ENCODE measurements around the gene EIF3A.

The EIF3A gene

DNA sequence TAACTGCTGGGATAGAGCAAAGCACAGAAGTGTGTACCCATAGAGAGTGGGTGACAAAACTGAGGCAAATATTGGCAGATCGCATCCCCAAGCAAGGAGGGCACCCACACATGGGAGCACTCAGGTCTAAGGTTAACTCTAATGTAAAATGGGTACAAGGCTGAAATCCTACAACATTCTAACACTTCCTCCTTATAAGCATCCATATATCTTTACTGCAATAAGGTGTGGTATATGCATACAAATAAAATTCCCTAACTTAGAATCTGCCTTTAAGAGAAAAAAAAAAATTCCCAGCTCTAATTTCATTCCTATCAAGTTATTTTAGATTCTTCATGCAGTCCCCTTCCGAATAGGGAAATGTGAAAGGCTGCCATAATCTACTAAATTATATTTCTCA is 18.7 kb downstream of the EIF3A start:
- Histone ChIP-seq H3K9ac (ENCODE audit: low read length) (no peak overlapping the region), H3K79me1 (ENCODE audit: low read length) (peaks cover 9% of the 10 kb centered on the region), H2AK5ac (ENCODE audit: low read length) (no peak overlapping the region), H4K8ac (ENCODE audit: low read depth, low read length) (no peak overlapping the region), H3K56ac (ENCODE audit: low read length) (no peak overlapping the region), H3K79me2 (ENCODE audit: control insufficient read depth, insufficient read depth, low read length) (peaks cover 33% of the 10 kb centered on the region), H3K18ac (ENCODE audit: low read length) (no peak overlapping the region), H2BK120ac (ENCODE audit: low read depth, low read length) (no peak overlapping the region), H3K4me2 (ENCODE audit: low read length) (no peak overlapping the region), H3K4me1 (ENCODE audit: control insufficient read depth, low read depth, low read length) (no peaks in the 10 kb centered on the region), H3K27me3 (ENCODE audit: insufficient read depth, low read length, poor library complexity) (no peaks in the 10 kb centered on the region), H4K5ac (ENCODE audit: low read length) (no peak overlapping the region), H3K4me3 (ENCODE audit: low read length) (no peak overlapping the region), H3K36me3 (ENCODE audit: control insufficient read depth, insufficient read depth, low read length) (peaks cover 24% of the 10 kb centered on the region), H3K27ac (ENCODE audit: low read depth, low read length) (no peak overlapping the region), H2BK15ac (replicated peaks; ENCODE audit: low read depth) (no peak overlapping the region), H2BK5ac (ENCODE audit: low read length) (no peak overlapping the region), H3K4ac (ENCODE audit: low read depth, low read length) (no peak overlapping the region), H3K23ac (ENCODE audit: low read length) (no peak overlapping the region)
- no peak for DNase-seq
- WGBS (ENCODE audit: extremely low coverage, insufficient coverage, low lambda C conversion rate) = no CpG with 5 or more reads among the region's 2 CpGs

DNA sequence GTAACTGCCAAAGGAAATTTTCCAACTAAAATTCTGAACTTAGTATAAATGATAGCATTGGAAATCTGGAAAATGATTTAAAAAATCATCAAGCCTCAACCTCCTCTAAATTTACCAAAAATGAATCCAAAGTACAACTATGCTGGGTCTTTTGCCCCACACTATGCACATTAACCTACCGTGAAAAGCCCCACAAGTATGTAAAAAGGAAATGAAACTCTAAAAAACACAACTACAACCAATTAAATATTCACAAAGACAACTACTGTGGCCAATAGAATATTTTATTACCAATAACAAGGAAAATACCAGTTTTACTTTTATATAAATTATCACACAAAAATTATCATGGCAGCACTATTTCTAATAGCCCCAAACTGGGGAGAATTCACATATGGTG is 19.3 kb downstream of the EIF3A start:
- no peak overlapping the region for H4K5ac ChIP-seq (ENCODE audit: low read length)
- H3K79me2 ChIP-seq (ENCODE audit: control insufficient read depth, insufficient read depth, low read length) = peaks cover 29% of the 10 kb centered on the region
- WGBS (ENCODE audit: extremely low coverage, insufficient coverage, low lambda C conversion rate) = no CpG with 5 or more reads among the region's 1 CpG
- no peaks in the 10 kb centered on the region for H3K27me3 ChIP-seq (ENCODE audit: insufficient read depth, low read length, poor library complexity)
- peaks cover 9% of the 10 kb centered on the region for H3K79me1 ChIP-seq (ENCODE audit: low read length)
- H2BK15ac ChIP-seq (replicated peaks; ENCODE audit: low read depth) = no peak overlapping the region
- H2BK5ac ChIP-seq (ENCODE audit: low read length) = no peak overlapping the region
- no peak overlapping the region for H3K4ac ChIP-seq (ENCODE audit: low read depth, low read length)
- H3K18ac ChIP-seq (ENCODE audit: low read length) = no peak overlapping the region
- no peak overlapping the region for H4K8ac ChIP-seq (ENCODE audit: low read depth, low read length)
- no peak overlapping the region for H3K23ac ChIP-seq (ENCODE audit: low read length)
- H3K9ac ChIP-seq (ENCODE audit: low read length) = no peak overlapping the region
- no peak for DNase-seq
- H3K36me3 ChIP-seq (ENCODE audit: control insufficient read depth, insufficient read depth, low read length) = peaks cover 23% of the 10 kb centered on the region
- no peak overlapping the region for H3K56ac ChIP-seq (ENCODE audit: low read length)
- H3K4me3 ChIP-seq (ENCODE audit: low read length) = no peak overlapping the region
- no peak overlapping the region for H2AK5ac ChIP-seq (ENCODE audit: low read length)
- H3K4me1 ChIP-seq (ENCODE audit: control insufficient read depth, low read depth, low read length) = no peaks in the 10 kb centered on the region
- no peak overlapping the region for H2BK120ac ChIP-seq (ENCODE audit: low read depth, low read length)
- no peak overlapping the region for H3K4me2 ChIP-seq (ENCODE audit: low read length)
- no peak overlapping the region for H3K27ac ChIP-seq (ENCODE audit: low read depth, low read length)

DNA sequence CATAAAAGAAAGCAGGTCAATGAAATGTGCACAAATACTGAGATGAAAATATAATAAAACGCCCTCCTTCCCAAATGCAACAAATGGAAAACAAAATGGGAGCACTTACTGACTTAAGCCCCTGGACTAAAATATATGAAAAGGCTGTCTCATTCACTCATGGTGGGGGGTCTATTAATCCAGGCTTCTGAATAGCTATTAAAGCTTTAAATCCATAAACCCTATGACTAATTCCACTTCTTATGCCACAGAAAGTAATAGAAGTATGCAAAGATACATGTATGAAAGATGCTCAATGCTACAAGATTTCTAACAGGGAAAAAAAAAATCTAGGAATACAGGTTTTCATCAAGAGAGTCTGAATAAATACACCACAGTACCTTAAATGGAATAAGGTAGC is 20.5 kb downstream of the EIF3A start:
- no CpG with 5 or more reads among the region's 1 CpG for WGBS (ENCODE audit: extremely low coverage, insufficient coverage, low lambda C conversion rate)

DNA sequence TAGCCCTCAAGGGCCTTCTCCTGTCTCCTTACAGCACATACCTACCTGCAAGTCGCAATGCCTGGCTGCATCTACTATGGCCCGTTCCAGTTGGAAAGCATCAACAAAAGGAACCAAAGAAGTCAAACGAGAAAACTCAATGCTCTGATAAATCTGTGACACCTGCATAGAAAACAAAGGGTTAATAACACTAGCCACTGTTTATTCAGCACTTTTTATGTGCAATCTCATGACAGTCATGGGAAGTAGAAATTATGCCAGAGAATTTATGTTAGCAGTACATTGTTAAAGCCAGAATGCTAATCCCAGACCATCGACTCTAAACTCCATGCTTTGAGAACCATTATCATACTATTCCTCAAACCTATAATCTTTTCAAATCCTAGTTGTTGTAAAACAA is 21.1 kb downstream of the EIF3A start:
- no peaks in the 10 kb centered on the region for H3K27me3 ChIP-seq (ENCODE audit: insufficient read depth, low read length, poor library complexity)
- H2BK5ac ChIP-seq (ENCODE audit: low read length) = no peak overlapping the region
- H2BK15ac ChIP-seq (replicated peaks; ENCODE audit: low read depth) = no peak overlapping the region
- H3K9ac ChIP-seq (ENCODE audit: low read length) = no peak overlapping the region
- peaks cover 22% of the 10 kb centered on the region for H3K79me2 ChIP-seq (ENCODE audit: control insufficient read depth, insufficient read depth, low read length)
- H3K27ac ChIP-seq (ENCODE audit: low read depth, low read length) = no peak overlapping the region
- H3K23ac ChIP-seq (ENCODE audit: low read length) = no peak overlapping the region
- peaks cover 6% of the 10 kb centered on the region for H3K79me1 ChIP-seq (ENCODE audit: low read length)
- H3K4me1 ChIP-seq (ENCODE audit: control insufficient read depth, low read depth, low read length) = no peaks in the 10 kb centered on the region
- H3K4ac ChIP-seq (ENCODE audit: low read depth, low read length) = no peak overlapping the region
- peaks cover 16% of the 10 kb centered on the region for H3K36me3 ChIP-seq (ENCODE audit: control insufficient read depth, insufficient read depth, low read length)
- H4K5ac ChIP-seq (ENCODE audit: low read length) = no peak overlapping the region
- no peak overlapping the region for H2AK5ac ChIP-seq (ENCODE audit: low read length)
- DNase-seq = no peak
- no CpG with 5 or more reads among the region's 4 CpGs for WGBS (ENCODE audit: extremely low coverage, insufficient coverage, low lambda C conversion rate)
- no peak overlapping the region for H3K4me2 ChIP-seq (ENCODE audit: low read length)
- H3K56ac ChIP-seq (ENCODE audit: low read length) = no peak overlapping the region
- no peak overlapping the region for H3K4me3 ChIP-seq (ENCODE audit: low read length)
- no peak overlapping the region for H4K8ac ChIP-seq (ENCODE audit: low read depth, low read length)
- H3K18ac ChIP-seq (ENCODE audit: low read length) = no peak overlapping the region
- H2BK120ac ChIP-seq (ENCODE audit: low read depth, low read length) = no peak overlapping the region

More for the DNA sequence above, 20.5 kb downstream of the EIF3A start:
- Histone ChIP-seq H2BK15ac (replicated peaks; ENCODE audit: low read depth) (no peak overlapping the region), H3K36me3 (ENCODE audit: control insufficient read depth, insufficient read depth, low read length) (peaks cover 20% of the 10 kb centered on the region), H2AK5ac (ENCODE audit: low read length) (no peak overlapping the region), H3K18ac (ENCODE audit: low read length) (no peak overlapping the region), H3K9ac (ENCODE audit: low read length) (no peak overlapping the region), H2BK5ac (ENCODE audit: low read length) (no peak overlapping the region), H3K4me3 (ENCODE audit: low read length) (no peak overlapping the region), H3K56ac (ENCODE audit: low read length) (no peak overlapping the region), H4K8ac (ENCODE audit: low read depth, low read length) (no peak overlapping the region), H3K79me2 (ENCODE audit: control insufficient read depth, insufficient read depth, low read length) (peaks cover 25% of the 10 kb centered on the region), H4K5ac (ENCODE audit: low read length) (no peak overlapping the region), H3K79me1 (ENCODE audit: low read length) (peaks cover 6% of the 10 kb centered on the region), H2BK120ac (ENCODE audit: low read depth, low read length) (no peak overlapping the region), H3K27ac (ENCODE audit: low read depth, low read length) (no peak overlapping the region), H3K27me3 (ENCODE audit: insufficient read depth, low read length, poor library complexity) (no peaks in the 10 kb centered on the region), H3K4me2 (ENCODE audit: low read length) (no peak overlapping the region), H3K4ac (ENCODE audit: low read depth, low read length) (no peak overlapping the region), H3K4me1 (ENCODE audit: control insufficient read depth, low read depth, low read length) (no peaks in the 10 kb centered on the region), H3K23ac (ENCODE audit: low read length) (no peak overlapping the region)
- no peak for DNase-seq

DNA sequence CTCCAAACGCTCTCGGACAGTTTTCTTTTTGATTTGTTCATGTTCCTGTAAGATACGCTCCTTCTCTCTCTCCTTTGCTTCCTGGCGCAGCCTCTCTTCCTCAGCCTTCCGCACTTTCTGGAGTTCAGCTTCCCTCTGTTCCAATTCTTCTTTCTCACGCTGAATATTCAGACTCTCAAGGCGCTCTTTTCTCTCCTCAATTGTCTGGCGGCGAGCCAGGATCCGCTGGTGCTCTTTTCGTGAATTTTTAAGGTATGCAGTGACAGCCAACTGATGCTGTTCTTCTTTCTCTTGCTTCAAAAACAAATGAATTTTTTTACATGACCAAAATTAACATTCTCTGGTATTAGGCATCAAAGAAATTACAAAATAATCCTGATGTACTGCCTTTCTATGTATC is 22.6 kb downstream of the EIF3A start:
- no CpG with 5 or more reads among the region's 11 CpGs for WGBS (ENCODE audit: extremely low coverage, insufficient coverage, low lambda C conversion rate)
- H3K36me3 ChIP-seq (ENCODE audit: control insufficient read depth, insufficient read depth, low read length) = peaks cover 16% of the 10 kb centered on the region

DNA sequence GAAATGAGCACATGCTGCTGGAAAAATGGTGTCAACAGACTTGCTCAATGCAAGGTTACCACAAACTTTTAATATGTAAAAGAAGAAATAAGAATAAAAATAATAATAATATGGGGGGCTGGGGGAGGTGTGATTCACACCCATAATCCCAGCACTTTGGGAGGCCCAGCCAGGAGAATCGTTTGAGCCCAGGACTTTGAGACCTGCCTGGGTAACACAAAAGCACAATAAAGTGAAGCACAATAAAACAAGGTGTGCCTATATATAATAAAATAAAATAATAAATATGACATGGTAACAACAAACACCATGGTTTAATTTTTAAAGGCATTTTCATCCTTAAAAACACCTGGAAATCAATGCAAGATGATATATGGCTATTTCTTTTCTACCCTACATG is 25.1 kb downstream of the EIF3A start:
- H2BK120ac ChIP-seq (ENCODE audit: low read depth, low read length) = no peak overlapping the region
- H4K5ac ChIP-seq (ENCODE audit: low read length) = no peak overlapping the region
- no peak overlapping the region for H2BK15ac ChIP-seq (replicated peaks; ENCODE audit: low read depth)
- H3K27me3 ChIP-seq (ENCODE audit: insufficient read depth, low read length, poor library complexity) = no peaks in the 10 kb centered on the region
- H3K4me3 ChIP-seq (ENCODE audit: low read length) = no peak overlapping the region
- H2BK5ac ChIP-seq (ENCODE audit: low read length) = no peak overlapping the region
- WGBS (ENCODE audit: extremely low coverage, insufficient coverage, low lambda C conversion rate) = no CpG with 5 or more reads among the region's 1 CpG
- no peak overlapping the region for H3K4me2 ChIP-seq (ENCODE audit: low read length)
- H4K8ac ChIP-seq (ENCODE audit: low read depth, low read length) = no peak overlapping the region
- H3K79me1 ChIP-seq (ENCODE audit: low read length) = peaks cover 5% of the 10 kb centered on the region
- H2AK5ac ChIP-seq (ENCODE audit: low read length) = no peak overlapping the region
- DNase-seq = no peak
- no peak overlapping the region for H3K4ac ChIP-seq (ENCODE audit: low read depth, low read length)
- H3K56ac ChIP-seq (ENCODE audit: low read length) = no peak overlapping the region
- H3K23ac ChIP-seq (ENCODE audit: low read length) = no peak overlapping the region
- no peak overlapping the region for H3K27ac ChIP-seq (ENCODE audit: low read depth, low read length)
- H3K4me1 ChIP-seq (ENCODE audit: control insufficient read depth, low read depth, low read length) = no peaks in the 10 kb centered on the region
- no peak overlapping the region for H3K9ac ChIP-seq (ENCODE audit: low read length)
- H3K79me2 ChIP-seq (ENCODE audit: control insufficient read depth, insufficient read depth, low read length) = peaks cover 21% of the 10 kb centered on the region
- no peak overlapping the region for H3K18ac ChIP-seq (ENCODE audit: low read length)
- H3K36me3 ChIP-seq (ENCODE audit: control insufficient read depth, insufficient read depth, low read length) = peaks cover 18% of the 10 kb centered on the region

More for the DNA sequence above, 22.6 kb downstream of the EIF3A start:
- H3K79me2 ChIP-seq (ENCODE audit: control insufficient read depth, insufficient read depth, low read length) = peaks cover 18% of the 10 kb centered on the region
- H3K4ac ChIP-seq (ENCODE audit: low read depth, low read length) = no peak overlapping the region
- no peak overlapping the region for H2BK15ac ChIP-seq (replicated peaks; ENCODE audit: low read depth)
- DNase-seq = no peak
- H4K8ac ChIP-seq (ENCODE audit: low read depth, low read length) = no peak overlapping the region
- no peak overlapping the region for H2AK5ac ChIP-seq (ENCODE audit: low read length)
- H3K9ac ChIP-seq (ENCODE audit: low read length) = no peak overlapping the region
- no peak overlapping the region for H4K5ac ChIP-seq (ENCODE audit: low read length)
- no peak overlapping the region for H2BK5ac ChIP-seq (ENCODE audit: low read length)
- H3K27me3 ChIP-seq (ENCODE audit: insufficient read depth, low read length, poor library complexity) = no peaks in the 10 kb centered on the region
- H2BK120ac ChIP-seq (ENCODE audit: low read depth, low read length) = no peak overlapping the region
- no peak overlapping the region for H3K23ac ChIP-seq (ENCODE audit: low read length)
- no peak overlapping the region for H3K18ac ChIP-seq (ENCODE audit: low read length)
- H3K4me2 ChIP-seq (ENCODE audit: low read length) = no peak overlapping the region
- H3K79me1 ChIP-seq (ENCODE audit: low read length) = peaks cover 1% of the 10 kb centered on the region
- no peak overlapping the region for H3K4me3 ChIP-seq (ENCODE audit: low read length)
- H3K56ac ChIP-seq (ENCODE audit: low read length) = no peak overlapping the region
- H3K4me1 ChIP-seq (ENCODE audit: control insufficient read depth, low read depth, low read length) = no peaks in the 10 kb centered on the region
- no peak overlapping the region for H3K27ac ChIP-seq (ENCODE audit: low read depth, low read length)
